Neural cell (in vitro differentiated cells): ENCODE results near the gene PGAM2. TPM values are rescaled to one million over a fixed set of nuclear protein-coding genes. Genes with fewer than 3 reads are reported as not detected.

Experiments
- H2AFZ ChIP-seq: fragments of 200-600, 300-800 bp; sonication (generic), shearing (Covaris generic); 2 replicates; pipeline ENCODE4 v1.6.0; 2014; ENCODE audit warnings: low read depth, mild to moderate bottlenecking, antibody characterized with exemption, low read length, moderate library complexity
- H3F3A ChIP-seq: fragments of 200-600 bp; shearing (Covaris generic); 2 replicates; pipeline ENCODE4 v1.6.1; 2016; ENCODE audit warnings: mild to moderate bottlenecking, moderate library complexity, mixed read lengths, antibody characterized with exemption, low read length; ENCODE audit not compliant: insufficient read depth, poor library complexity, severe bottlenecking
- H3K27ac ChIP-seq: fragments of 200-600, 300-800 bp; sonication (generic), shearing (Covaris generic); 2 replicates; pipeline ENCODE4 v1.5.1; 2014; ENCODE audit warnings: mild to moderate bottlenecking, low read length, moderate library complexity
- H3K27me3 ChIP-seq: fragments of 300-800, 200-600 bp; sonication (generic), shearing (Covaris generic); 2 replicates; pipeline ENCODE4 v1.6.0; 2014; ENCODE audit warnings: mild to moderate bottlenecking, low read depth, low read length, moderate library complexity; ENCODE audit not compliant: insufficient read depth
- H3K36me3 ChIP-seq: fragments of 300-800, 200-600 bp; sonication (generic), shearing (Covaris generic); 2 replicates; pipeline ENCODE4 v1.5.1; 2014; ENCODE audit warnings: mild to moderate bottlenecking, antibody characterized with exemption, low read length, moderate library complexity; ENCODE audit not compliant: insufficient read depth
- H3K4me2 ChIP-seq: fragments of 300-800, 200-600 bp; sonication (generic), shearing (Covaris generic); 2 replicates; pipeline ENCODE4 v1.6.0; 2014; ENCODE audit warnings: mild to moderate bottlenecking, low read length
- H3K4me3 ChIP-seq: fragments of 300-800, 200-600 bp; sonication (generic), shearing (Covaris generic); 2 replicates; pipeline ENCODE4 v1.5.1; 2014; ENCODE audit warnings: mild to moderate bottlenecking, low read length, moderate library complexity
- H3K79me2 ChIP-seq: fragments of 200-600 bp; shearing (Covaris generic); replicated peaks from 2 replicates; pipeline ENCODE4 v1.6.0; 2014; ENCODE audit warnings: mild to moderate bottlenecking, low read length, moderate library complexity; ENCODE audit not compliant: insufficient read depth
- H3K9ac ChIP-seq: fragments of 300-800, 200-600 bp; sonication (generic), shearing (Covaris generic); 2 replicates; pipeline ENCODE4 v1.6.1; 2016; ENCODE audit warnings: mild to moderate bottlenecking, low read length, mixed read lengths
- H3K9me2 ChIP-seq: fragments of 200-600 bp; shearing (Covaris generic); 2 replicates; pipeline ENCODE4 v1.6.1; 2016; ENCODE audit warnings: mild to moderate bottlenecking, low read length, mixed read lengths; ENCODE audit not compliant: insufficient read depth
- H3K9me3 ChIP-seq: fragments of 200-600, 300-800 bp; sonication (generic), shearing (Covaris generic); 2 replicates; pipeline ENCODE4 v1.6.1; 2016; ENCODE audit warnings: mild to moderate bottlenecking, mixed run types, low read length, moderate library complexity, mixed read lengths
- H4K20me1 ChIP-seq: fragments of 200-600 bp; shearing (Covaris generic); 2 replicates; pipeline ENCODE4 v1.6.1; 2016; ENCODE audit warnings: mild to moderate bottlenecking, mixed run types; ENCODE audit not compliant: insufficient read depth
- EP300 ChIP-seq: fragments of 450-650 bp; conservative IDR thresholded peaks from 2 replicates; pipeline ENCODE4 v1.6.1; 2014; ENCODE audit warnings: antibody characterized with exemption, mild to moderate bottlenecking, moderate library complexity; ENCODE audit not compliant: poor library complexity, severe bottlenecking
- EZH2 ChIP-seq: fragments of 200-600, 300-800 bp; shearing (Covaris generic), sonication (generic); IDR thresholded peaks from 2 replicates; pipeline ENCODE4 v1.6.1; 2014; ENCODE audit warnings: antibody characterized with exemption, low read length, borderline replicate concordance, mild to moderate bottlenecking; ENCODE audit not compliant: insufficient read depth, poor library complexity, severe bottlenecking
- MXI1 ChIP-seq: fragments of 450-650 bp; conservative IDR thresholded peaks from 2 replicates; pipeline ENCODE4 v1.6.1; 2014; ENCODE audit warnings: antibody characterized with exemption, mild to moderate bottlenecking; ENCODE audit not compliant: poor library complexity, severe bottlenecking
- POLR2AphosphoS5 ChIP-seq: IDR thresholded peaks from 2 replicates; pipeline ENCODE4 v1.6.1; 2012
- RAD21 ChIP-seq: fragments of 450-650 bp; conservative IDR thresholded peaks from 2 replicates; pipeline ENCODE4 v1.6.1; 2014; ENCODE audit warnings: antibody characterized with exemption, mild to moderate bottlenecking, moderate library complexity
- SMC3 ChIP-seq: fragments of 450-650 bp; conservative IDR thresholded peaks from 2 replicates; pipeline ENCODE4 v1.6.1; 2014; ENCODE audit warnings: antibody characterized with exemption, mild to moderate bottlenecking, moderate library complexity; ENCODE audit not compliant: poor library complexity
- TAF1 ChIP-seq: IDR thresholded peaks from 2 replicates; pipeline ENCODE4 v1.6.1; 2012; ENCODE audit warnings: low read depth
- polyA plus RNA-seq: library from polyadenylated mRNA; depleted of rRNA; stranded (reverse); fragments of >200 nt; gene quantifications from 2 replicates; pipeline ENCODE4 v1.2.3, GENCODE V29; 2014
- TF ChIP-seq, protein P1 (sequence below): IDR thresholded peaks from 2 replicates; pipeline ENCODE4 v1.6.1; 2012; ENCODE audit warnings: borderline replicate concordance
- TF ChIP-seq, protein P2 (sequence below): fragments of 450-650 bp; IDR thresholded peaks from 2 replicates; pipeline ENCODE4 v1.5.1; 2014; ENCODE audit warnings: antibody characterized with exemption, mild to moderate bottlenecking, moderate library complexity; ENCODE audit not compliant: poor library complexity, severe bottlenecking

PGAM2 gene
- polyA plus RNA-seq, 1 donor from 2014 or later = not detected

DNA sequence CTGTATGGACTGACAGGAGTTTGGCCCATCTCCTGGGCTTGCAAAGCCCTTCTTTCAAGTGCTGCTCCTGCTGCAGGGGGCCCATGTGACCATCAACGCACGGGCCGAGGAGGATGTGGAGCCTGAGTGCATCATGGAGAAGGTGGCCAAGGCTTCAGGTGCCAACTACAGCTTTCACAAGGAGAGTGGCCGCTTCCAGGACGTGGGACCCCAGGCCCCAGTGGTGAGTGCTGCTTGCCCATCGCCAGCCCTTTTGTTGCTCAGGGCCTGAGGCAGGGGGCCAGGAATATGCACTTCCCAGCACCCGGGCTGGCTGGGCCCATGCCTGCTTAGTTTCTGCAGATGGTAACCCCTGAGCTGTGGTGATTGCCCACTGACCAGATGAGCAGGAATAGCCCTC is 8.7 kb downstream of the PGAM2 start:
- Histone ChIP-seq H3K9me3 (peaks cover 6% of the 10 kb centered on the region), H3K27me3 (no peaks in the 10 kb centered on the region), H3K4me3 (no peak overlapping the region), H3K36me3 (peaks cover 16% of the 10 kb centered on the region), H3K4me2 (no peak overlapping the region), H3F3A (no peaks in the 10 kb centered on the region), H3K9ac (no peak overlapping the region), H3K27ac (no peak overlapping the region), H3K79me2 (peaks cover 7% of the 10 kb centered on the region), H2AFZ (no peak overlapping the region), H3K9me2 (no peaks in the 10 kb centered on the region), H4K20me1 (no peaks in the 10 kb centered on the region)
- no peak for TF ChIP-seq MXI1
- no peak for TF ChIP-seq POLR2AphosphoS5
- TF ChIP-seq RAD21 = no peak
- TF ChIP-seq EZH2 = no peak
- TF ChIP-seq, protein P1, sequence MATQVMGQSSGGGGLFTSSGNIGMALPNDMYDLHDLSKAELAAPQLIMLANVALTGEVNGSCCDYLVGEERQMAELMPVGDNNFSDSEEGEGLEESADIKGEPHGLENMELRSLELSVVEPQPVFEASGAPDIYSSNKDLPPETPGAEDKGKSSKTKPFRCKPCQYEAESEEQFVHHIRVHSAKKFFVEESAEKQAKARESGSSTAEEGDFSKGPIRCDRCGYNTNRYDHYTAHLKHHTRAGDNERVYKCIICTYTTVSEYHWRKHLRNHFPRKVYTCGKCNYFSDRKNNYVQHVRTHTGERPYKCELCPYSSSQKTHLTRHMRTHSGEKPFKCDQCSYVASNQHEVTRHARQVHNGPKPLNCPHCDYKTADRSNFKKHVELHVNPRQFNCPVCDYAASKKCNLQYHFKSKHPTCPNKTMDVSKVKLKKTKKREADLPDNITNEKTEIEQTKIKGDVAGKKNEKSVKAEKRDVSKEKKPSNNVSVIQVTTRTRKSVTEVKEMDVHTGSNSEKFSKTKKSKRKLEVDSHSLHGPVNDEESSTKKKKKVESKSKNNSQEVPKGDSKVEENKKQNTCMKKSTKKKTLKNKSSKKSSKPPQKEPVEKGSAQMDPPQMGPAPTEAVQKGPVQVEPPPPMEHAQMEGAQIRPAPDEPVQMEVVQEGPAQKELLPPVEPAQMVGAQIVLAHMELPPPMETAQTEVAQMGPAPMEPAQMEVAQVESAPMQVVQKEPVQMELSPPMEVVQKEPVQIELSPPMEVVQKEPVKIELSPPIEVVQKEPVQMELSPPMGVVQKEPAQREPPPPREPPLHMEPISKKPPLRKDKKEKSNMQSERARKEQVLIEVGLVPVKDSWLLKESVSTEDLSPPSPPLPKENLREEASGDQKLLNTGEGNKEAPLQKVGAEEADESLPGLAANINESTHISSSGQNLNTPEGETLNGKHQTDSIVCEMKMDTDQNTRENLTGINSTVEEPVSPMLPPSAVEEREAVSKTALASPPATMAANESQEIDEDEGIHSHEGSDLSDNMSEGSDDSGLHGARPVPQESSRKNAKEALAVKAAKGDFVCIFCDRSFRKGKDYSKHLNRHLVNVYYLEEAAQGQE = no peak
- TF ChIP-seq, protein P2, sequence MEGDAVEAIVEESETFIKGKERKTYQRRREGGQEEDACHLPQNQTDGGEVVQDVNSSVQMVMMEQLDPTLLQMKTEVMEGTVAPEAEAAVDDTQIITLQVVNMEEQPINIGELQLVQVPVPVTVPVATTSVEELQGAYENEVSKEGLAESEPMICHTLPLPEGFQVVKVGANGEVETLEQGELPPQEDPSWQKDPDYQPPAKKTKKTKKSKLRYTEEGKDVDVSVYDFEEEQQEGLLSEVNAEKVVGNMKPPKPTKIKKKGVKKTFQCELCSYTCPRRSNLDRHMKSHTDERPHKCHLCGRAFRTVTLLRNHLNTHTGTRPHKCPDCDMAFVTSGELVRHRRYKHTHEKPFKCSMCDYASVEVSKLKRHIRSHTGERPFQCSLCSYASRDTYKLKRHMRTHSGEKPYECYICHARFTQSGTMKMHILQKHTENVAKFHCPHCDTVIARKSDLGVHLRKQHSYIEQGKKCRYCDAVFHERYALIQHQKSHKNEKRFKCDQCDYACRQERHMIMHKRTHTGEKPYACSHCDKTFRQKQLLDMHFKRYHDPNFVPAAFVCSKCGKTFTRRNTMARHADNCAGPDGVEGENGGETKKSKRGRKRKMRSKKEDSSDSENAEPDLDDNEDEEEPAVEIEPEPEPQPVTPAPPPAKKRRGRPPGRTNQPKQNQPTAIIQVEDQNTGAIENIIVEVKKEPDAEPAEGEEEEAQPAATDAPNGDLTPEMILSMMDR = no peak
- no peak for TF ChIP-seq TAF1

DNA sequence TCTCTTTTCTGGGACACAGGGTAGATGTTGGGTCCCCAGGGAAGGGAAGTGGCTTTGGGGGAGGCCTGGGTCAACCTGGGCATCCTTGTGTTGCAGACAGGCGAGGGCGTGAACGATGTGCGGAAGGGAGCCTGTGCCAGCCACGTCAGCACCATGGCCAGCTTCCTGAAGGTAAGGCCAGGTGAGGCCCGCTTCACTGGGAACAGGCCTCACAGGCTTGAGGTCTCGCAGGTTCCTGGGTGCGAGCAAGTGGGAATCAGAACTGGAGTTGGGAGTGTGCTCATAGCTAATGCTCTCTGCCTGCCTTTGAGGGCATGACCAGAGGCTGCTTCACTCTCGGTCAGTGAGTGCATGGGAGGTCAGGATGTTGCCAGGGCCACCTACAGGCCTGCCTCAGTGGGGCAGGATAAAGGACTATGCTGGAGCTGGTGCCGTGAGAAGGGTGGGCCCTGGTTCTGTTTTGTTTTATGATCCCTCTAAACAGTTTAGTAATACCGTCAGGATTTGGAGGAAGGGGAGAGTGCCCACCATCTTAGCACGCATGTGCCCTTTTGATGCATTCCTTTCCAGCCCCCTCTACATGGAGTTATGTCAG is 12.5 kb downstream of the PGAM2 start:
- H3K27ac ChIP-seq = no peak overlapping the region
- H3K36me3 ChIP-seq = peaks cover 16% of the 10 kb centered on the region
- H3K4me2 ChIP-seq = no peak overlapping the region
- H3K9me2 ChIP-seq = no peaks in the 10 kb centered on the region
- H3K27me3 ChIP-seq = no peaks in the 10 kb centered on the region
- no peak overlapping the region for H3K9ac ChIP-seq
- H3K9me3 ChIP-seq = peaks cover 6% of the 10 kb centered on the region
- TF ChIP-seq TAF1 = no peak
- no peaks in the 10 kb centered on the region for H3F3A ChIP-seq
- no peak overlapping the region for H3K4me3 ChIP-seq
- H3K79me2 ChIP-seq = peaks cover 7% of the 10 kb centered on the region
- H2AFZ ChIP-seq = no peak overlapping the region
- no peaks in the 10 kb centered on the region for H4K20me1 ChIP-seq

DNA sequence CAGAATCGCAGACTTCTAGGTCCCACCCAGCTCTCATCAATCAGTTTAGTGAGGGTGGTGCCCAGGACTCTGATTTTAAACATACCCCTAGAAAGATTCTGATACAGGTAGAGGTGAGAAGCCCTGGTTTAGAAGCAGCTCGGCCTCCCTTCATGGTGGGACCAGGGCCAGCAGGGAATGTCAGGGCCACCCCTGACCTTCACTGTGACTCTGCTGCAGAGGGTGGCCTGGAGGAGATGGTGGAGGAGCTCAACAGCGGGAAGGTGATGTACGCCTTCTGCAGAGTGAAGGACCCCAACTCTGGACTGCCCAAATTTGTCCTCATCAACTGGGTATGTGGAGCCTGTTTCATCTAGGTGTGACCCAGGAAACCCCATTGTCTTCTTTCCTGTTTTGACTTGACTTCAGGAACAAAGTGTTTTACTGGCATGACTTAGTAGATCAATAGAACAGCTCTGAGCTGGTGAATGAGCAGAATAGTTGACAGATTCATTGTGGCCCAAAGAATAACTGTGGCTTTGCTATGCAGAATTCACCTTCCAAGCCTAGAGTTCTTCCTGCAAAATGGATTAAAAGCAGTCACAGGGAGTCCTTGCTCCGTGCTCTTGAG is 13.7 kb downstream of the PGAM2 start:
- Histone ChIP-seq H3K9ac (no peak overlapping the region), H2AFZ (no peak overlapping the region), H3K27me3 (no peaks in the 10 kb centered on the region), H3K79me2 (peaks cover 16% of the 10 kb centered on the region), H3K9me3 (peaks cover 6% of the 10 kb centered on the region), H3K4me2 (no peak overlapping the region), H3K9me2 (no peaks in the 10 kb centered on the region), H3K36me3 (peaks cover 16% of the 10 kb centered on the region), H4K20me1 (no peaks in the 10 kb centered on the region), H3K4me3 (no peak overlapping the region), H3F3A (no peaks in the 10 kb centered on the region), H3K27ac (no peak overlapping the region)
- TF ChIP-seq EP300 (no peak), EZH2 (no peak), MXI1 (no peak), RAD21 (no peak), POLR2AphosphoS5 (no peak), TAF1 (no peak), SMC3 (no peak)
- TF ChIP-seq, protein P2 = no peak
- TF ChIP-seq, protein P1 = no peak
